HL-60 (cell line): ENCODE measurements around the gene CRIP2.

ENCODE experiments used
- TF ChIP-seq, protein P1 (sequence below): IDR thresholded peaks from 2 replicates; pipeline ENCODE4 v1.6.1; 2012; ENCODE audit warnings: low read depth; ENCODE audit not compliant: insufficient replicate concordance
- TF ChIP-seq, protein P2 (sequence below): IDR thresholded peaks from one replicate; pipeline ENCODE4 v1.5.1; 2011; ENCODE audit warnings: low read length, control low read depth, inconsistent platforms; ENCODE audit not compliant: insufficient read depth

DNA sequence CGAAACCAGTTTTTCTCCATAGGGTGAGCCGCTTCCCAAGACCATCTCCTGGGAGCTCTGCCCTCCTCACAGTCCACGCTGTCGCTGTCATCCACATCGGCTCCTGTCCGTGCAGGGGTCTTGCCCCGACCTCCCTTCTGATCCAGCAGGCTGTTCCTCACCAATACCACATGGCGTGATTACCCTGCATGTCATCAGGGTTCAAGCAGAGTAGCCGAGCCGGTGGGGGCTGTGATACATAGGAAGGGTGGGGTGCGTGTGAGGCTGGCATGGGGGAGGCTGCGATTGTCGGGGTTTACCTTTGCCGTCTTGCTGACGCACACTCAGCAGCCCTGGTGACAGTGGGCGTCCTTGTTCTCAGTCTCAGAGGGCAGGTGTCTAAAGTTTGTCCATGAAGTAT lies 33.4 kb downstream of the CRIP2 start:
- TF ChIP-seq, protein P1, sequence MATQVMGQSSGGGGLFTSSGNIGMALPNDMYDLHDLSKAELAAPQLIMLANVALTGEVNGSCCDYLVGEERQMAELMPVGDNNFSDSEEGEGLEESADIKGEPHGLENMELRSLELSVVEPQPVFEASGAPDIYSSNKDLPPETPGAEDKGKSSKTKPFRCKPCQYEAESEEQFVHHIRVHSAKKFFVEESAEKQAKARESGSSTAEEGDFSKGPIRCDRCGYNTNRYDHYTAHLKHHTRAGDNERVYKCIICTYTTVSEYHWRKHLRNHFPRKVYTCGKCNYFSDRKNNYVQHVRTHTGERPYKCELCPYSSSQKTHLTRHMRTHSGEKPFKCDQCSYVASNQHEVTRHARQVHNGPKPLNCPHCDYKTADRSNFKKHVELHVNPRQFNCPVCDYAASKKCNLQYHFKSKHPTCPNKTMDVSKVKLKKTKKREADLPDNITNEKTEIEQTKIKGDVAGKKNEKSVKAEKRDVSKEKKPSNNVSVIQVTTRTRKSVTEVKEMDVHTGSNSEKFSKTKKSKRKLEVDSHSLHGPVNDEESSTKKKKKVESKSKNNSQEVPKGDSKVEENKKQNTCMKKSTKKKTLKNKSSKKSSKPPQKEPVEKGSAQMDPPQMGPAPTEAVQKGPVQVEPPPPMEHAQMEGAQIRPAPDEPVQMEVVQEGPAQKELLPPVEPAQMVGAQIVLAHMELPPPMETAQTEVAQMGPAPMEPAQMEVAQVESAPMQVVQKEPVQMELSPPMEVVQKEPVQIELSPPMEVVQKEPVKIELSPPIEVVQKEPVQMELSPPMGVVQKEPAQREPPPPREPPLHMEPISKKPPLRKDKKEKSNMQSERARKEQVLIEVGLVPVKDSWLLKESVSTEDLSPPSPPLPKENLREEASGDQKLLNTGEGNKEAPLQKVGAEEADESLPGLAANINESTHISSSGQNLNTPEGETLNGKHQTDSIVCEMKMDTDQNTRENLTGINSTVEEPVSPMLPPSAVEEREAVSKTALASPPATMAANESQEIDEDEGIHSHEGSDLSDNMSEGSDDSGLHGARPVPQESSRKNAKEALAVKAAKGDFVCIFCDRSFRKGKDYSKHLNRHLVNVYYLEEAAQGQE, result no peak
- TF ChIP-seq, protein P2, sequence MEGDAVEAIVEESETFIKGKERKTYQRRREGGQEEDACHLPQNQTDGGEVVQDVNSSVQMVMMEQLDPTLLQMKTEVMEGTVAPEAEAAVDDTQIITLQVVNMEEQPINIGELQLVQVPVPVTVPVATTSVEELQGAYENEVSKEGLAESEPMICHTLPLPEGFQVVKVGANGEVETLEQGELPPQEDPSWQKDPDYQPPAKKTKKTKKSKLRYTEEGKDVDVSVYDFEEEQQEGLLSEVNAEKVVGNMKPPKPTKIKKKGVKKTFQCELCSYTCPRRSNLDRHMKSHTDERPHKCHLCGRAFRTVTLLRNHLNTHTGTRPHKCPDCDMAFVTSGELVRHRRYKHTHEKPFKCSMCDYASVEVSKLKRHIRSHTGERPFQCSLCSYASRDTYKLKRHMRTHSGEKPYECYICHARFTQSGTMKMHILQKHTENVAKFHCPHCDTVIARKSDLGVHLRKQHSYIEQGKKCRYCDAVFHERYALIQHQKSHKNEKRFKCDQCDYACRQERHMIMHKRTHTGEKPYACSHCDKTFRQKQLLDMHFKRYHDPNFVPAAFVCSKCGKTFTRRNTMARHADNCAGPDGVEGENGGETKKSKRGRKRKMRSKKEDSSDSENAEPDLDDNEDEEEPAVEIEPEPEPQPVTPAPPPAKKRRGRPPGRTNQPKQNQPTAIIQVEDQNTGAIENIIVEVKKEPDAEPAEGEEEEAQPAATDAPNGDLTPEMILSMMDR, result no peak
